ENCODE data around the gene PLAC8.

DNA sequence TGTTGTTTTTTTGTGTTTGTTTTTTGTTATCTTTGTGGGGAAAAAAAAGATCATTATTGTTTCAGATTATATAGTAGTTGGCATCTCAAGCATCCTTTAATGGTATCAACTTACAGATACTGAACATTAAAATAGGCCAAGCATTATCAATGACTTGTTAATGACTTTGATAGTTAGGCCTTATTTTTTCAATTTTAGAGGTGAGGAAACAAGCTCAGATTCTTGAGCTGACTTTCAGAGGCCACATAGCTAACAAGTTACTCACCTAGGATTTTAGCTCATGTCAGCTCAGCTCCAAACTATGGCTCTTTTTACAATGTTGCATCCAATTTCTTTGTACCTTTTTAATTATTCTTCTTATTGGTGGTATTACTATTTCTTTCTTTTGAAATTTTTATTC lies 471 bp upstream of the PLAC8 start:
- no peak for TF ChIP-seq CTCF (conservative IDR thresholded peaks at IDR 0.05; ENCODE audit: low read length)
- no peak for TF ChIP-seq EZH2phosphoT487 (IDR thresholded peaks at IDR 0.05; ENCODE audit: borderline replicate concordance, low read depth, low read length)

Measured in OCI-LY7 (cell line).